CD4-positive, CD25-positive, alpha-beta regulatory T cell (primary cell): ENCODE measurements around the gene CAPZA1. TPM values are rescaled to one million over a fixed set of nuclear protein-coding genes. Genes with fewer than 3 reads are reported as not detected.
"Not testable (repeated sequence)": the region's sequence is repeated elsewhere in the genome, so short reads cannot be mapped to it uniquely, and the experiment has no call there.

Experiments used
- ATAC-seq, 2 donors: fragments of 150-1000 bp; cut with Tn5 transposase; one replicate each; pipeline ENCODE4 v1.10.0; 2021; ENCODE audit warnings: low read depth in 2 of 2, moderate number of reproducible peaks in 2 of 2, moderate library complexity in 1 of 2
- DNase-seq, 3 donors: peaks; one replicate each; pipeline versions ENCODE4 v3.0.0 to v3.0.0-alpha.2; 2012 to 2022; ENCODE audit warnings: mixed read lengths in 1 of 3
- H3K27ac ChIP-seq: one replicate; pipeline ENCODE4 v1.7.0; 2013; ENCODE audit warnings: mild to moderate bottlenecking, low read length; ENCODE audit not compliant: insufficient read depth, poor library complexity, severe bottlenecking
- H3K27me3 ChIP-seq: one replicate; pipeline ENCODE4 v1.7.0; 2013; ENCODE audit warnings: low read length; ENCODE audit not compliant: control insufficient read depth, insufficient read depth
- H3K36me3 ChIP-seq: one replicate; pipeline ENCODE4 v1.7.0; 2013; ENCODE audit warnings: mild to moderate bottlenecking, low read length, moderate library complexity; ENCODE audit not compliant: control insufficient read depth, insufficient read depth
- H3K4me1 ChIP-seq: 2 replicates; pipeline ENCODE4 v1.7.0; 2013; ENCODE audit warnings: mild to moderate bottlenecking, low read length; ENCODE audit not compliant: insufficient read depth, control insufficient read depth, poor library complexity, severe bottlenecking
- H3K4me3 ChIP-seq: one replicate; pipeline ENCODE4 v1.7.0; 2013; ENCODE audit warnings: low read depth, mild to moderate bottlenecking, low read length, moderate library complexity
- H3K9me3 ChIP-seq, 2 experiments: 1 replicate in 1 of 2; 2 replicates in 1 of 2; pipeline ENCODE4 v1.7.0; 2013; ENCODE audit warnings: low read length in 2 of 2, mild to moderate bottlenecking in 1 of 2, moderate library complexity in 1 of 2; ENCODE audit not compliant: control insufficient read depth in 2 of 2
- H3K27ac Mint-ChIP-seq, 3 donors: one replicate each; pipeline ENCODE4 v1.8.0; 2020 to 2022; ENCODE audit warnings: mild to moderate bottlenecking in 3 of 3, mixed read lengths in 3 of 3, moderate library complexity in 2 of 3
- H3K27me3 Mint-ChIP-seq: one replicate; pipeline ENCODE4 v1.8.0; 2022; ENCODE audit warnings: mild to moderate bottlenecking, mixed read lengths
- H3K36me3 Mint-ChIP-seq: one replicate; pipeline ENCODE4 v1.8.0; 2020; ENCODE audit warnings: mixed read lengths
- H3K4me1 Mint-ChIP-seq, 4 donors: one replicate each; pipeline ENCODE4 v1.8.0; 2020 to 2022; ENCODE audit warnings: mixed read lengths in 4 of 4, mild to moderate bottlenecking in 1 of 4
- H3K4me3 Mint-ChIP-seq, 4 donors: one replicate each; pipeline ENCODE4 v1.8.0; 2020 to 2022; ENCODE audit warnings: mild to moderate bottlenecking in 4 of 4, mixed read lengths in 4 of 4, moderate library complexity in 3 of 4
- H3K9me3 Mint-ChIP-seq, 7 donors: one replicate each; pipeline ENCODE4 v1.8.0; 2020 to 2022; ENCODE audit warnings: mixed read lengths in 7 of 7, mild to moderate bottlenecking in 3 of 7, moderate library complexity in 2 of 7
- polyA plus RNA-seq, 4 donors: library from polyadenylated mRNA; unstranded; fragments of 300-500 nt; fragmentation: Illumina TruSeq; gene quantifications; one replicate each; pipeline ENCODE4 v1.2.3, GENCODE V29; 2021
- total RNA-seq: library from RNA; stranded (reverse); gene quantifications from one replicate; pipeline ENCODE4 v1.2.3, GENCODE V29; 2022

Gene CAPZA1
- total and polyA plus RNA-seq, 5 donors from 2014 or later: 244 to 281 (median 255) TPM

DNA sequence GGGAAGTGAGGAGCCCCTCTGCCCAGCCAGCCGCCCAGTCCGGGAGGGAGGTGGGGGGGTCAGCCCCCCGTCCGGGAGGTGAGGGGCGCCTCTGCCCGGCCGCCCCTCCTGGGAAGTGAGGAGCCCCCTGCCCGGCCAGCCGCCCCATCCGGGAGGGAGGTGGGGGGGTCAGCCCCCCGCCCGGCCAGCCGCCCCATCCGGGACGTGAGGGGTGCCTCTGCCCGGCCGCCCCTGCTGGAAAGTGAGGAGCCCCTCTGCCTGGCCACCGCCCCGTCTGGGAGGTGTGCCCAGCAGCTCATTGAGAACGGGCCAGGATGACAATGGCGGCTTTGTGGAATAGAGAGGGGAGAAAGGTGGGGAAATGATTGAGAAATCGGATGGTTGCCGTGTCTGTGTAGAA lies 20.8 kb downstream of the CAPZA1 start:
- H3K27me3 Mint-ChIP-seq, ATAC-seq, H3K4me3 ChIP-seq, H3K9me3 ChIP-seq, H3K27ac Mint-ChIP-seq, H3K27ac ChIP-seq, DNase-seq, H3K9me3 Mint-ChIP-seq, H3K27me3 ChIP-seq, H3K4me3 Mint-ChIP-seq: not testable (repeated sequence)
- H3K4me1 ChIP-seq: peaks cover 41% of the 10 kb centered on the region
- H3K4me1 Mint-ChIP-seq: peaks cover 30 to 71% (median 48%) of the 10 kb centered on the region in 4 donors
- peaks cover 20% of the 10 kb centered on the region for H3K36me3 Mint-ChIP-seq
- H3K36me3 ChIP-seq: peaks cover 14% of the 10 kb centered on the region

DNA sequence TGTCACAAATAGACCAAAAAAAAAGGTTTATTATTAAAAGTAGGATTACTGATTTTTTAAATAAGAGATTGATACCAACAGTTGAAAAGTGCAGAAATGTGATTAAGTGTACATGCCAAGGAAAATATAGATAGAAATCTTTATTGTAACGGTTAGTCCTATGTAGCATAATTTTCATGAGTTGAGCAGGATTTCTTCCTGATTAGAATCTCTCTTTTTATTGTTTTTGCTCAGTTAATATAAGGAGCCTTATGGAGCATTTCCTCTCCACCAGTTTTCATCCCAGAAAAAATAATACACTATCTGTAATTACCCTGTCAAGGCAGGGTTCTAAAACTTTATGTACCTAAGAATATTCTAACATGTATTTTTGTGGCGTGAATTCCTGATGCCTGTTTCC lies 23.4 kb downstream of the CAPZA1 start:
- no peak overlapping the region for H3K4me3 ChIP-seq
- H3K4me3 Mint-ChIP-seq: no peak overlapping the region
- H3K4me1 ChIP-seq: peaks cover 23% of the 10 kb centered on the region
- H3K27me3 Mint-ChIP-seq: no peaks in the 10 kb centered on the region
- peaks cover 32% of the 10 kb centered on the region for H3K36me3 ChIP-seq
- peak overlapping the region in 2 of 3 donors; percentile 2 to 49 for H3K27ac Mint-ChIP-seq
- H3K9me3 Mint-ChIP-seq: no peaks in the 10 kb centered on the region
- H3K36me3 Mint-ChIP-seq: peaks cover 25% of the 10 kb centered on the region
- no peak overlapping the region for H3K27ac ChIP-seq
- H3K4me1 Mint-ChIP-seq: peaks cover 28 to 63% (median 48%) of the 10 kb centered on the region in 4 donors
- H3K27me3 ChIP-seq: no peaks in the 10 kb centered on the region
- ATAC-seq (no peak), DNase-seq (no peak)
- H3K9me3 ChIP-seq: no peaks in the 10 kb centered on the region

DNA sequence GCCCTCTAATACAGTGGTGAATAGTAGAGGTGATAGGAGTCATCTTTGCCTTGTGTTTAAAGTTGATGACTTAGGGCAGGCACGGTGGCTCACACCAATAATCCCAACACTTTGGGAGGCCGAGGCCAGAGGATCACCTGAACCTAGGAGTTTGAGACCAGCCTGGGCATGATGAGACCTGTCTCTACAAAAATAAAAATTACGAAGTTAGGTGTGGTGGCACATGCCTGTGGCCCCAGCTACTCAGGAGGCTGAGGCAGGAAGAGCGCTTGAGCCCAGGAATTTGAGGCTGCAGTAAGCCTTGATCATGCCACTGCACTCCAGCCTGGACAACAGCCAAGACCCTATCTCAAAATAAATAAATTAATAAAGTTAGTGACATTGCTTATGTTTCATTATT lies 26.6 kb downstream of the CAPZA1 start:
- peaks cover 17% of the 10 kb centered on the region for H3K4me1 ChIP-seq
- H3K9me3 ChIP-seq: no peaks in the 10 kb centered on the region
- no peaks in the 10 kb centered on the region for H3K27me3 ChIP-seq
- H3K27me3 Mint-ChIP-seq: no peaks in the 10 kb centered on the region
- peak overlapping the region; percentile 55 to 74 (median 69) for H3K27ac Mint-ChIP-seq
- no peaks in the 10 kb centered on the region for H3K9me3 Mint-ChIP-seq
- DNase-seq (no peak), ATAC-seq (no peak)
- peaks cover 42% of the 10 kb centered on the region for H3K36me3 Mint-ChIP-seq
- no peak overlapping the region for H3K4me3 Mint-ChIP-seq
- H3K4me3 ChIP-seq: no peak overlapping the region
- H3K36me3 ChIP-seq: peaks cover 58% of the 10 kb centered on the region
- peaks cover 36 to 69% (median 55%) of the 10 kb centered on the region in 4 donors for H3K4me1 Mint-ChIP-seq
- no peak overlapping the region for H3K27ac ChIP-seq

DNA sequence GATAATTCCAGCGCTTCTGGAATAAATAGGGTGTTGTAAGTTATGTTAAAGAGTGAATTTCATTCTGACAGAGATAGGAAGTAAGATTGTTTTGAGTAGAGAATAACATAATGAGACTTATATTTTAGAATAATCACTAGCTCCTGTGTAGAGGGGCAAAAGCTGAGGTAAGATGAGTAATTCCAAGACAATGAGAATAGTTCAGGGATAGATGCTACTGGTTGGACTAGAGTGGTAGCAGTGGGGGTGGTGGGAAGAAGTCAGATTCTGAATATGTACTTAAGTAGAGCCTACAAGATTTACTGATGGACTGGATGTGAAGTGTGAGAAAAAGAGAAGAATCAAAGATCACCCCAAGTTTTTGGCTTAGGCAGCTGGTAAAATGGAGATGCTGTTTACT lies 31.6 kb downstream of the CAPZA1 start:
- Histone ChIP-seq H3K4me3 (no peak overlapping the region), H3K27ac (no peak overlapping the region), H3K4me1 (peaks cover 5% of the 10 kb centered on the region), H3K27me3 (no peaks in the 10 kb centered on the region), H3K9me3 (no peaks in the 10 kb centered on the region), H3K36me3 (peaks cover 80% of the 10 kb centered on the region)
- peaks cover 29 to 40% (median 36%) of the 10 kb centered on the region in 4 donors for H3K4me1 Mint-ChIP-seq
- ATAC-seq (no peak), DNase-seq (no peak)
- H3K9me3 Mint-ChIP-seq: peaks cover 0 to 1% (median 0%) of the 10 kb centered on the region in 7 donors
- peaks cover 41% of the 10 kb centered on the region for H3K36me3 Mint-ChIP-seq
- no peaks in the 10 kb centered on the region for H3K27me3 Mint-ChIP-seq
- peak overlapping the region; percentile 36 to 79 (median 39) for H3K27ac Mint-ChIP-seq
- H3K4me3 Mint-ChIP-seq: no peak overlapping the region

DNA sequence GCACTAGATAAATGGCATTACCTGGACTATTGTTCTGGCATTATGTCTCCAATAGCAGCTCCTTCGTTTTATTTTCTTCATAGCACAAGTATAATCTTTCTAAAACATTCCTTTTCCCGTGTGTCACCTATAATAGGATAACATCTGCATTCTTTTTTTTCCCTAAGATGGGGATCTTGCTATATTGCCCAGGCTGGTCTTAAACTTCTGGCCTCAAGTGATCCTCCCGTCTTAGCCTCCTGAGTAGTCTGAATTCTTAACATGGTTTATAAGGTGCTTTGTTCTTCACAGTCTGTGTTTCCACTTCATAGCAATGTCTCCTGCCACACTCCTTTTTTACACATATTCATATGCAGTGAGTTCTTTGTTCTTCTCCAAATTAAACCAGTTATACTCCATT lies 46.2 kb downstream of the CAPZA1 start:
- Histone ChIP-seq H3K4me3 (no peak overlapping the region), H3K4me1 (no peaks in the 10 kb centered on the region), H3K36me3 (peaks cover 78% of the 10 kb centered on the region), H3K9me3 (no peaks in the 10 kb centered on the region), H3K27me3 (no peaks in the 10 kb centered on the region), H3K27ac (no peak overlapping the region)
- no peak for DNase-seq
- Mint-ChIP-seq H3K4me3 (no peak overlapping the region), H3K27ac (peak overlapping the region in 2 of 3 donors; percentile 27 to 53), H3K27me3 (no peaks in the 10 kb centered on the region), H3K36me3 (peaks cover 67% of the 10 kb centered on the region), H3K4me1 (peaks cover 12 to 28% (median 26%) of the 10 kb centered on the region in 4 donors), H3K9me3 (no peaks in the 10 kb centered on the region)
- ATAC-seq: no peak

DNA sequence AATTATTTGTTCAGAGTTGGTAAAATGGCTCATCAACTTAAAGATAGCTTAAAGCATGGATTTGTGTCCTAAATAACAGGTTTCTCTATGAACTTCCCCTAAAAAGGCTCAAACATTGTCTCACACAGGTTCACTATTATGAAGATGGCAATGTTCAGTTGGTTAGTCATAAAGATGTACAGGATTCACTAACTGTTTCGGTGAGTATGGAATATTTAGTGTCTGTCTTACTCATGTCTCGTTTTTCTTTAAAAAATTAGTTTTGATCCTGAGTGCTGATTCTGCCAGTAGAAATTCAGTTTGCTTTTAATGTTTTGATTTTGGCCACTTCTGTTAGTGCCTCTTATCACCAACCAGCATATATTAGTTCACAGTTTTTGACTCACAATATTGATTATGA lies 47.3 kb downstream of the CAPZA1 start:
- no peaks in the 10 kb centered on the region for H3K27me3 Mint-ChIP-seq
- Histone ChIP-seq H3K4me1 (no peaks in the 10 kb centered on the region), H3K36me3 (peaks cover 73% of the 10 kb centered on the region), H3K4me3 (no peak overlapping the region), H3K27ac (peak overlapping the region; percentile 14), H3K27me3 (no peaks in the 10 kb centered on the region), H3K9me3 (no peaks in the 10 kb centered on the region)
- H3K4me1 Mint-ChIP-seq: peaks cover 7 to 36% (median 24%) of the 10 kb centered on the region in 4 donors
- no peak for ATAC-seq
- H3K4me3 Mint-ChIP-seq: no peak overlapping the region
- peaks cover 57% of the 10 kb centered on the region for H3K36me3 Mint-ChIP-seq
- no peak overlapping the region for H3K27ac Mint-ChIP-seq
- H3K9me3 Mint-ChIP-seq: no peaks in the 10 kb centered on the region
- no peak for DNase-seq

DNA sequence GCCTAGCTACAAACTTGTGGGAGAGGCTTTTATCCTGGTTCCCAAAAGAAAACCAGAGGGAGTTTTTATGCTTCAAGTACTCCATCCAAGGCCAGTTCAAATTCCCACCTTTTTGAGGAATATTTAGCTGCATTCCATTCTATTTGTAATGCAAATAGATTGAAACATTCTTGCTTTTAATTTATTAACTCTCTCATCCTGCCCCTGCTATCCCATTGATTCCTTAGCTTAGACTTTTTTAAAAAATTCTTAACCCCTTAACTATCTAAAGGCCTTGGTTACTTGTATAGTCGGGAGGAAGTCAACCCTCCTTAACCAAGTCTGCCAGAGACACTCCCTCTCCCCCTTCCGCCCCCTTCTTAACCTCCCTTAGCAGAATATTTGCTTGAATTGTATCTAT lies 52.4 kb downstream of the CAPZA1 start:
- H3K4me3 Mint-ChIP-seq: peak overlapping the region in 2 of 4 donors; percentile 77 to 86
- H3K36me3 Mint-ChIP-seq: peaks cover 30% of the 10 kb centered on the region

DNA sequence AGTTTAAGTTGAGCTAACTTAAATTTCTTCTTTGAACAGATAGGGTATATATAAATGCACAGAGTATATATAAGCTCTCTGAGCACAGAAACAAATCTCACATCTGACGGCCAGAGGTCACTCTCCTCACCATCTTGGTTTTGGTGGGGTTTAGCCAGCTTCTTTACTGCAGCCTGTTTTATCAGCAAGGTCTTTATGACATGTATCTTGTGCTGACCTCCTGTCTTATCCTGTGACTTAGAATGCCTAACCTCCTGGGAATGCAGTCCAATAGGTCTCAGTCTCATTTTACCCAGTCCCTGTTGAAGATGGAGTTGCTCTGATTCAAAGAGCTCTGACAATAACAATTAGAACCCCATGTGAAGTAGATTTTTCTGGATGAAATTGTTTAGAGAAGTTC lies 53.2 kb downstream of the CAPZA1 start:
- ATAC-seq (no peak), DNase-seq (no peak)
- Mint-ChIP-seq H3K4me1 (peaks cover 14 to 72% (median 47%) of the 10 kb centered on the region in 4 donors), H3K4me3 (peak overlapping the region; percentile 69 to 96 (median 82)), H3K9me3 (peaks cover 0 to 2% (median 0%) of the 10 kb centered on the region in 7 donors), H3K36me3 (peaks cover 24% of the 10 kb centered on the region), H3K27ac (peak overlapping the region; percentile 50 to 96 (median 75)), H3K27me3 (no peaks in the 10 kb centered on the region)
- Histone ChIP-seq H3K27ac (peak overlapping the region; percentile 73), H3K9me3 (no peaks in the 10 kb centered on the region), H3K4me1 (peaks cover 32% of the 10 kb centered on the region), H3K27me3 (no peaks in the 10 kb centered on the region), H3K4me3 (no peak overlapping the region), H3K36me3 (peaks cover 31% of the 10 kb centered on the region)

More for the DNA sequence above, 52.4 kb downstream of the CAPZA1 start:
- Histone ChIP-seq H3K4me1 (peaks cover 28% of the 10 kb centered on the region), H3K36me3 (peaks cover 37% of the 10 kb centered on the region), H3K27ac (no peak overlapping the region), H3K27me3 (no peaks in the 10 kb centered on the region), H3K4me3 (no peak overlapping the region), H3K9me3 (no peaks in the 10 kb centered on the region)
- H3K27ac Mint-ChIP-seq: peak overlapping the region in 1 of 3 donors; percentile 96
- ATAC-seq (no peak), DNase-seq (no peak)
- no peaks in the 10 kb centered on the region for H3K27me3 Mint-ChIP-seq
- H3K4me1 Mint-ChIP-seq: peaks cover 9 to 68% (median 45%) of the 10 kb centered on the region in 4 donors
- H3K9me3 Mint-ChIP-seq: peaks cover 0 to 2% (median 0%) of the 10 kb centered on the region in 7 donors
